HG02870 (cell line): ENCODE results near the gene MUC5B.
"Not testable (repeated sequence)": the region's sequence is repeated elsewhere in the genome, so short reads cannot be mapped to it uniquely, and the experiment has no call there.

Experiments used
- ATAC-seq: cut with Tn5 transposase; IDR thresholded peaks from one replicate; pipeline ENCODE4 v1.9.1; 2021; ENCODE audit warnings: mild to moderate bottlenecking, moderate library complexity; ENCODE audit not compliant: unreplicated experiment

MUC5B gene

GRCh38 chr11:1231396-1232020 is 8.6 kb downstream of the MUC5B start:
- ATAC-seq: no peak

- no peak for ATAC-seq
These were observed 9.4 kb downstream of the MUC5B start for GRCh38 chr11:1232021-1232882.

- ATAC-seq: no peak
These were observed 10.0 kb downstream of the MUC5B start for GRCh38 chr11:1232883-1233321.

- ATAC-seq: no peak
These were observed 10.6 kb downstream of the MUC5B start for GRCh38 chr11:1233351-1234053.

- ATAC-seq: no peak
These were observed 11.3 kb downstream of the MUC5B start for GRCh38 chr11:1234054-1234720.

- no peak for ATAC-seq
These were observed 12.0 kb downstream of the MUC5B start for GRCh38 chr11:1234771-1235305.

- no peak for ATAC-seq
These were observed 12.5 kb downstream of the MUC5B start for GRCh38 chr11:1235306-1235900.

- ATAC-seq: no peak
These were observed 13.0 kb downstream of the MUC5B start for GRCh38 chr11:1235901-1236315.

GRCh38 chr11:1236316-1237127 is 13.7 kb downstream of the MUC5B start:
- no peak for ATAC-seq

GRCh38 chr11:1237128-1237580 is 14.3 kb downstream of the MUC5B start:
- ATAC-seq: no peak

- no peak for ATAC-seq
These were observed 15.0 kb downstream of the MUC5B start for GRCh38 chr11:1237851-1238250.

GRCh38 chr11:1238767-1239595 is 16.1 kb downstream of the MUC5B start:
- ATAC-seq: no peak

GRCh38 chr11:1239596-1240205 is 16.8 kb downstream of the MUC5B start:
- ATAC-seq: no peak

- no peak for ATAC-seq
These were observed 17.9 kb downstream of the MUC5B start for GRCh38 chr11:1240771-1241170.

- no peak for ATAC-seq
These were observed 18.8 kb downstream of the MUC5B start for GRCh38 chr11:1241706-1242105.

- no peak for ATAC-seq
These were observed 19.4 kb downstream of the MUC5B start for GRCh38 chr11:1242289-1242688.

GRCh38 chr11:1242751-1243150 is 19.9 kb downstream of the MUC5B start:
- ATAC-seq: not testable (repeated sequence)

GRCh38 chr11:1243521-1243920 is 20.7 kb downstream of the MUC5B start:
- not testable (repeated sequence) for ATAC-seq
